ENCODE measurements around the gene DNAJB4.
"Not testable (repeated sequence)": the region's sequence is repeated elsewhere in the genome, so short reads cannot be mapped to it uniquely, and the experiment has no call there.

Gene DNAJB4

GRCh38 chr1:78061825-78062523 is 57.2 kb downstream of the DNAJB4 start:
- Histone ChIP-seq H3K36me3 (ENCODE audit: control insufficient read depth, insufficient read depth, low read length) (no peaks in the 10 kb centered on the region), H3K4me3 (ENCODE audit: extremely low read depth, insufficient read depth, low read length, poor library complexity, severe bottlenecking) (no peak overlapping the region)
- WGBS, 2 experiments (ENCODE audit: insufficient coverage in 2 of 2) = 100% methylated on average over 1 of the region's 2 CpGs

GRCh38 chr1:78064886-78065285 is 60.1 kb downstream of the DNAJB4 start:
- WGBS, 2 experiments (ENCODE audit: insufficient coverage in 2 of 2) = 100% methylated on average over 1 of the region's 2 CpGs; no CpG with 5 or more reads in 1 of the 2 experiments
- not testable (repeated sequence) for H3K4me3 ChIP-seq (ENCODE audit: extremely low read depth, insufficient read depth, low read length, poor library complexity, severe bottlenecking); H3K36me3 ChIP-seq (ENCODE audit: control insufficient read depth, insufficient read depth, low read length); H3K4me1 ChIP-seq (ENCODE audit: control insufficient read depth, insufficient read depth, low read length, poor library complexity, severe bottlenecking); H3K27ac ChIP-seq (ENCODE audit: low read depth, low read length, severe bottlenecking); H3K9me3 ChIP-seq (ENCODE audit: control insufficient read depth, low read length)

More at GRCh38 chr1:78061825-78062523, 57.2 kb downstream of the DNAJB4 start:
- no peaks in the 10 kb centered on the region for H3K4me1 ChIP-seq (ENCODE audit: control insufficient read depth, insufficient read depth, low read length, poor library complexity, severe bottlenecking)
- H3K27ac ChIP-seq (ENCODE audit: low read depth, low read length, severe bottlenecking) = no peak overlapping the region
- H3K9me3 ChIP-seq (ENCODE audit: control insufficient read depth, low read length) = no peaks in the 10 kb centered on the region

Data from mesodermal cell (in vitro differentiated cells).